H7 (cell line): ENCODE measurements around the gene TPP1. TPM values are rescaled to one million over a fixed set of nuclear protein-coding genes. Genes with fewer than 3 reads are reported as not detected.

ENCODE experiments used
- DNase-seq: peaks from one replicate; pipeline ENCODE4 v3.0.0; 2012
- H3K27me3 ChIP-seq: 2 replicates; pipeline ENCODE4 v1.6.0; 2011; ENCODE audit warnings: mild to moderate bottlenecking, low read length; ENCODE audit not compliant: control insufficient read depth, insufficient read depth
- H3K36me3 ChIP-seq: replicated peaks from 2 replicates; pipeline ENCODE4 v1.5.1; 2011; ENCODE audit warnings: low read length; ENCODE audit not compliant: control insufficient read depth, insufficient read depth
- H3K4me3 ChIP-seq: 2 replicates; pipeline ENCODE4 v1.5.1; 2011; ENCODE audit warnings: low read depth, mild to moderate bottlenecking, control low read depth, low read length, moderate library complexity; ENCODE audit not compliant: insufficient read depth
- total RNA-seq: library from RNA; depleted of rRNA; stranded (reverse); fragments of >200 nt; shearing (Covaris generic); gene quantifications from 2 replicates; pipeline ENCODE4 v1.2.3, GENCODE V29; 2014

Gene TPP1
- total RNA-seq, 1 experiment from 2014 or later, result 17.1 TPM

GRCh38 chr11:6579681-6580080 is 39.5 kb downstream of the TPP1 start:
- no peaks in the 10 kb centered on the region for H3K36me3 ChIP-seq
- no peaks in the 10 kb centered on the region for H3K27me3 ChIP-seq
- H3K4me3 ChIP-seq, result no peak overlapping the region
- DNase-seq, result no peak

- no peaks in the 10 kb centered on the region for H3K27me3 ChIP-seq
- no peak overlapping the region for H3K4me3 ChIP-seq
- DNase-seq, result no peak
- no peaks in the 10 kb centered on the region for H3K36me3 ChIP-seq
Measured at GRCh38 chr11:6578134-6578533, 41.1 kb downstream of the TPP1 start.

DNA sequence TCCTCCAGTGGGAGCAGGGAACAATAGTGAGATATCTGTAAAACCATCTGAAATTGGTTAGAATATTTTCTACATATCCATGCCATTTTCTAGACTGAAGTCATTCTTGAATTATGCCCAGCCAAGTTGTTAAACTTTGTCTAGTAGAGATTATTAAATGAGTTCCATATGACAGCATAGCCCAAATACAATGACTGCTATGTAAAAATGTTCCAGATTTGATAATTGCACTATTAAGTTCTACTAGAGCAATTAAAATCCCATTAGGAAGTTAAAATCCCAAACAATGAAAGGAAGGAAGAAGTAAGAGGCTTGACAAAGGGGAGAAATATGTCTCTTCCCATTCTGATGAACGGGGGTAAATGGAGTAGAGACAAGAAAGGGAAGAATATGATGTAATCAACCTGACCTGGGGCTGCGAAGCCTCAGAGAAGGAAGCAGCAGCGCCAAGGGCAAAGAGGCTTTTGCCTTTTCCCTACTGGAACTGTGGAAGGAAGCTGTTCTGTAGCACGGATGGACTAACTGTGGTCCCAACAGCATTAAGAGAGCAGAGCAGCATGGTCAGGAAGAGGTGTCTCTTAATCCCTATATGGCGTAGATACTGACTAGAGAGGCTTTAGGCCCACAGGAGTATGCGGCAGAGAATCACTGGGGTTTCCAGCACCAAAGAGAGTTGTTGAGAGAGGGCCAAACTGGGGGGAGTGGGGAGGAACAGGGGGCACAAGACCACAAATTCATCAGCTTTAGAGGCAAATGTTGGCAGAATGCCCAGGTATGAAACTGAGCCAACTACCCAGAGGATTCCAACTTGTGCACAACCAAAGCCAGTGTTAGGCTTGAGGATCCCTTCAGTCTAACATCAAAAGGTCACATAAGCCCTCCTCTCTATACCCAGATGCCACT is 42.5 kb downstream of the TPP1 start:
- Histone ChIP-seq H3K4me3 (no peak overlapping the region), H3K27me3 (no peaks in the 10 kb centered on the region), H3K36me3 (no peaks in the 10 kb centered on the region)
- DNase-seq, result peak; percentile 26

DNA sequence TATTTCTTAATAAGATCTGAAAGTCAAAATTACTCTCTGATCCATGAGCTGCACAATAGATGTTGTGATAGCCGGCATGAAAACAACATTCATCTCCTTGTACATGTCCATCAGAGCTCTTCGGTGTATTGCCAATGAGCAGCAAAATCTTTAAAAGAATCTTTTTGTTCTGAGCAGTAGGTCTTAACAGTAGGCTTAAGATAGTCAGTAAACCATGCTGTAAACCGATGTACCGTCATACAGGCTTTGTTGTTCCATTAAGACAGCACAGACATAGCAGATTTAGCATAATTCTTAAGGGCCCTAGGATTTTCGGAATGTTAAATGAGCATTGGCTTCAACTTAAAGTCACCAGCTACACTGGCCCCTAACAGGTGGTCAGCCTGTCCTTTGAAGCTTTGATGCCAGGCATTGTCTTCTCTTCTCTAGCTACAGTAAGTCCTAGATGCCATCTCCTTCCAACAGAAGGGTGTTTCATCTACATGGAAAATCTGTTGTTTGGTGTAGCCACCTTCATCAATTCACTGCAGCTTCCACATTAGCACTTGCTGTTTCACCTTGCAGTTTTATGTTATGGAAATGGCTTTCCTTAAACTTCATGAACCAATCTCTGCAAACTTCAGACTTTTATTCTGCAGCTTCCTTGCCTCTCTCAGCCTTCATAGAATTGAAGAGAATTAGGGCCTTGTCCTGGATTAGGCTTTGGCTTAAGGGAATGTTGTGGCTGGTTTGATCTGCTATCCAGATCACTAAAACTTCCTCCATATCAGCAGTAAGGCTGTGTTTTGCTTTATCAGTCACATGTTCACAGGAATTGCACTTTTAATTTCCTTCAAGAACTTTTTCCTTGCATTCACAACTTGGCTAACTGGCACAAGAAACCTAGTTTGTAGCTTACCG is 44.2 kb downstream of the TPP1 start:
- H3K4me3 ChIP-seq, result no peak overlapping the region
- DNase-seq, result no peak
- no peaks in the 10 kb centered on the region for H3K27me3 ChIP-seq
- no peaks in the 10 kb centered on the region for H3K36me3 ChIP-seq

- Histone ChIP-seq H3K4me3 (no peak overlapping the region), H3K36me3 (no peaks in the 10 kb centered on the region), H3K27me3 (no peaks in the 10 kb centered on the region)
- no peak for DNase-seq
Measured at GRCh38 chr11:6572215-6572614, 47.0 kb downstream of the TPP1 start.

DNA sequence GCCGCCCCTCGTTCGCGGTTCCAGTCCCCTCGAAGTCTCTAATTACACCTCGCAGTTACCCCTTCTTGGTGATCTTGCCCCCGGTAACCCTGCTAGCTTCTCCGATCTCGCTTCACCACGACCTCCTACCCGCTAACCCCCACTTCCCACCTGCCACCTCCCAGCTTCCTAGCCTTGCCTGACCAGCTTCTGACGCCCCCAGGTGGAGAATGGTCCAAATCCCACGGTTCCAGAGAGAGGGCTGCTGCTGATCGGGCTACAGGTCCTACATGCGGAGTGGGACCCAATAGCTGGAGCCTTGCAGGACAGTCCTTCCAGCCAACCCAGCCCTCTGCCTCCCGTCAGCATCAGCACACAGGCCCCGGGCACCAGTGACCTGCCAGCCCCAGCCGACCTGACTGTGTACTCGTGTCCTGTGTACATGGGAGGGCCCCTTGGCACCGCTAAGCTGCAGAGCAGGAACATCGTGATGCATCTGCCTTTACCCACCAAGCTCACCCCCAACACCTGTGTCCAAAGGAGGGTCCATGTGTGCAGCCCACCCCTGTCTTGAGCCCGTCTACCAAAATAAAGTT is 47.7 kb downstream of the TPP1 start:
- DNase-seq, result peak; percentile 72
- Histone ChIP-seq H3K27me3 (no peaks in the 10 kb centered on the region), H3K4me3 (no peak overlapping the region), H3K36me3 (no peaks in the 10 kb centered on the region)

DNA sequence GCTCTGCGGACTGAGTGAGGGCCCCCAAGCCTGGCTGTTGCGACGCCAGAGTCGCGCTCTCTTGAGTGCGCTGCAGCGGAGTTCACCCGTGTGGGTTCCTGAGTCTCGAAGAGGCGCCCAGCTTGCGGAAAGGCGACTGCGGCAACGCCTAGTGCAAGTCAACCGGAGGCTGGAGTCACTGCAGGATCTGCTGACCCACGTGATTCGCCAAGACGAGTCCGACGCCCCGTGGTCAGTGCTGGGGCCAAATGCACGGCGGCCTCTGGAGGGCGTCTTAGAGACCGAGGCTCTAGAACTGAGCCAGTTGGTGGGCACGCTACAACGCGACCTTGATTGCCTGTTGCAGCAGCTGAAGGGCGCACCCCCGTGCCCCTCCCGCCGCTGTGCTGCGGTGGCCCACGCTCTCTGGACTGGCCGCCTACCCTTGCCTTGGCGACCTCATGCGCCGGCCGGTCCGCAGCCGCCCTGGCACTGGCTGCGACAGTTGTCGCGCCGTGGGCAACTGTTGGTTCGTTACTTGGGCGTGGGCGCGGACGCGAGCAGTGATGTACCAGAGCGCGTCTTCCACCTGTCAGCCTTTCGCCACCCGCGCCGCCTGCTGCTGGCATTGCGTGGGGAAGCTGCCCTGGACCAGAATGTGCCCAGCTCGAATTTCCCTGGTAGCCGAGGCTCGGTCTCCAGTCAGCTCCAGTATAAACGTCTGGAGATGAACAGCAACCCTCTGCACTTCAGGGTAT is 48.4 kb downstream of the TPP1 start:
- peak; percentile 60 for DNase-seq

DNA sequence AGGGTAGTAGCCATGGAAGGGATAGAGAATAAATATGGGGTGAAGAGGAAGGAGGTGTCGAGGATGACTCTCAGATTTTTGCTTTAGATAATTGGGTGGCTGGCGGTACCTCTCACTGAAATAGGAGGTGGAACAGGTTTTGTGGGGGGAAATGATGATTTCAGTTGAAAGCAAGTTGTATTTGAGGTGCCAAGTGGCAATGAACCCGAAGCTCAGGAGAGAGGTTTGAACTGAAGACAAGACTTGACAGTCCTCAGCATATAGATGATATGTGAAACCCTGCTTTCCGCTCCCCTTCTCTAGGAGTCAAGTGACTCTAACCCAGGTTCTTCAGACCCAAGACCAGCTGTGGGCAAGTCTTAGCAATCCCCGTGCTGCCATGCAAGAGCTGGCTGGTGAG is 49.5 kb downstream of the TPP1 start:
- DNase-seq, result no peak
- H3K36me3 ChIP-seq, result no peaks in the 10 kb centered on the region
- no peaks in the 10 kb centered on the region for H3K27me3 ChIP-seq
- no peak overlapping the region for H3K4me3 ChIP-seq

More for the DNA sequence above, 48.4 kb downstream of the TPP1 start:
- H3K27me3 ChIP-seq, result no peaks in the 10 kb centered on the region
- H3K4me3 ChIP-seq, result no peak overlapping the region
- no peaks in the 10 kb centered on the region for H3K36me3 ChIP-seq

GRCh38 chr11:6568191-6568918 is 50.9 kb downstream of the TPP1 start:
- no peaks in the 10 kb centered on the region for H3K27me3 ChIP-seq
- no peak overlapping the region for H3K4me3 ChIP-seq
- no peaks in the 10 kb centered on the region for H3K36me3 ChIP-seq
- DNase-seq, result peak; percentile 86

DNA sequence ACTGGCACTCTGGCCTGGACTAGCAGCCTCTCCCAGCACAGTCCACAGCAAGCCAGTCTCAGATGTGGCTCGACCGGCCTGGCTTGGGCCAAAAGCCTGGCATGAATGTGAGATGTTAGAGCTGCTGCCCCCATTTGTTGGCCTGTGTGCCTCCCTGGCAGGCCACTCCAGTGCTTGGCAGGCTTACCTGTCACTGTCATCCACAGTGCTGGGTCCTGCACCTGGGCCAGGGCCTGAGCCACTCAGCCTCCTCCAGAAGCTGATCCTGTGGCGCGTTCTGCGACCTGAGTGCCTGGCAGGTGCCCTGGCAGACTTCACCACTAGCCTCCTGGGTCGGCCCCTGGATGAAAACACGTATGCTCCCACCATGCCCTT is 51.9 kb downstream of the TPP1 start:
- no peak overlapping the region for H3K4me3 ChIP-seq
- no peaks in the 10 kb centered on the region for H3K27me3 ChIP-seq
- DNase-seq, result peak; percentile 8
- no peaks in the 10 kb centered on the region for H3K36me3 ChIP-seq

- peak; percentile 4 for DNase-seq
- no peaks in the 10 kb centered on the region for H3K36me3 ChIP-seq
Measured at GRCh38 chr11:6566704-6567370, 52.4 kb downstream of the TPP1 start.

DNA sequence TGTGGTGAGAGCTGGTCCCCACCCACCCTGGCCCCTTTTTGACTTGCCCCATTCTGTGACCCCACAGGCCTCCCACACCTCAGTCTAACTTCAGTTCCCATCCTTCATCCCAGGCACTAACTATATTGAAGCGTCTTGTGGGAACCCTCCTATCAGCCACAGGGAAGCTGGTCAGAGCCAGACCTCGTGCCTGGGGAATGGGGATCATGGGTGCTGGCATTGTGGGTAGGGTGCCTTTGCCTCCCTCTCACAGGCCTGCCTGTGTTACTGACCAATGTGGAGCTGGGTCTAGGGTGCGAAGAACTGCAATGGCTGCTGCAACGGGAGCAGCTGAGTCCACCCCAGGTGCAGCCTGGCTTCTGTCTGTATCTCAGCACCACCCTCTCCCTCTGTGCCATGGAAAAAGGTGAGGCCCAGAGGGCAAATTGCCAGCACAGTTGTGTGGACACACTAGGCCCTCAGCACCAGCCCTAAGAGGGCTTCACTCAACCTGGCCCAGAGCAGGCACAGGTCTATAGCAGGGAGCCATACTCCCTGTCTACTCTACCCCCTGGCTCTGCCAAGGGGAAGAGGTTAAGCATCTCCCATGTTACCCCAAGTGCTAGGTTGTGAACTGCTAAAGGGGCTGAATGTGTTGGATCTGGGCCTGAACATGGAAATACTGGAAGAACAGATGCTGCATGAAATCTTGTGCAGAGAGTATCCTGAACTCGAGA is 53.1 kb downstream of the TPP1 start:
- no peaks in the 10 kb centered on the region for H3K36me3 ChIP-seq
- DNase-seq, result peak; percentile 11
- H3K27me3 ChIP-seq, result no peaks in the 10 kb centered on the region
- H3K4me3 ChIP-seq, result no peak overlapping the region

More at GRCh38 chr11:6566704-6567370, 52.4 kb downstream of the TPP1 start:
- no peaks in the 10 kb centered on the region for H3K27me3 ChIP-seq
- H3K4me3 ChIP-seq, result no peak overlapping the region

GRCh38 chr11:6565325-6565724 is 53.9 kb downstream of the TPP1 start:
- Histone ChIP-seq H3K4me3 (no peak overlapping the region), H3K36me3 (no peaks in the 10 kb centered on the region), H3K27me3 (no peaks in the 10 kb centered on the region)
- peak; percentile 18 for DNase-seq
